HepG2 (cell line): ENCODE measurements around the gene EHD4. TPM values are rescaled to one million over a fixed set of nuclear protein-coding genes. Genes with fewer than 3 reads are reported as not detected.

Source experiments
- ATF4 ChIP-seq, 2 experiments: fragments of 450-650 bp in 1 of 2; sonication (generic) in 1 of 2; formaldehyde crosslinking; IDR thresholded peaks; 2 replicates each; pipeline versions ENCODE4 v1.5.0 to v1.8.0; 2020 to 2022; ENCODE audit warnings: mild to moderate bottlenecking in 1 of 2, missing genetic modification reagents in 1 of 2
- CHD4 ChIP-seq: fragments of 200-600 bp; sonication (generic); IDR thresholded peaks from 2 replicates; pipeline ENCODE4 v1.7.0; 2017; ENCODE audit warnings: mild to moderate bottlenecking, low read length, borderline replicate concordance
- FOXP4 ChIP-seq: sonication (generic); formaldehyde crosslinking; IDR thresholded peaks from 2 replicates; pipeline ENCODE4 v1.4.0; 2020; ENCODE audit warnings: missing genetic modification reagents
- IRF2 ChIP-seq: IDR thresholded peaks from 2 replicates; pipeline ENCODE4 v1.6.1; 2018; ENCODE audit warnings: missing genetic modification reagents, missing compliant biosample characterization
- NFYB ChIP-seq: sonication (generic); formaldehyde crosslinking; IDR thresholded peaks from 2 replicates; pipeline ENCODE4 v1.4.0; 2020; ENCODE audit warnings: missing genetic modification reagents
- NR2F2 ChIP-seq: IDR thresholded peaks from 2 replicates; pipeline ENCODE4 v1.6.1; 2012; ENCODE audit warnings: low read depth, inconsistent platforms, borderline replicate concordance
- PPARG ChIP-seq: conservative IDR thresholded peaks from 2 replicates; pipeline ENCODE4 v1.6.1; 2016; ENCODE audit warnings: missing biosample characterization, missing genetic modification reagents
- RFX3 ChIP-seq: IDR thresholded peaks from 2 replicates; pipeline ENCODE4 v1.6.1; 2016; ENCODE audit warnings: missing biosample characterization, missing genetic modification reagents
- SIX1 ChIP-seq: sonication (generic); formaldehyde crosslinking; IDR thresholded peaks from 2 replicates; pipeline ENCODE4 v1.4.0; 2020; ENCODE audit warnings: missing genetic modification reagents, borderline replicate concordance
- ZFP36 ChIP-seq: fragments of 150-350 bp; IDR thresholded peaks from 2 replicates; pipeline ENCODE4 v1.6.1; 2018; ENCODE audit warnings: borderline replicate concordance, low read length, low read depth; ENCODE audit not compliant: partially characterized antibody
- ZGPAT ChIP-seq: IDR thresholded peaks from 2 replicates; pipeline ENCODE4 v1.6.1; 2016; ENCODE audit warnings: mild to moderate bottlenecking
- ZMYM3 ChIP-seq: sonication (generic); formaldehyde crosslinking; IDR thresholded peaks from 2 replicates; pipeline ENCODE4 v1.5.1; 2020; ENCODE audit warnings: mild to moderate bottlenecking, missing genetic modification reagents
- ZNF276 ChIP-seq: sonication (generic); formaldehyde crosslinking; IDR thresholded peaks from 2 replicates; pipeline ENCODE4 v1.4.0; 2020; ENCODE audit warnings: mild to moderate bottlenecking, low read depth, missing genetic modification reagents
- ZNF496 ChIP-seq: sonication (generic); formaldehyde crosslinking; IDR thresholded peaks from 2 replicates; pipeline ENCODE4 v1.8.1; 2023; ENCODE audit warnings: mild to moderate bottlenecking, moderate library complexity, missing genetic modification reagents; ENCODE audit not compliant: insufficient replicate concordance
- ZNF574 ChIP-seq: sonication (generic); formaldehyde crosslinking; IDR thresholded peaks from 2 replicates; pipeline ENCODE4 v1.4.0; 2020; ENCODE audit warnings: missing genetic modification reagents
- ZNF614 ChIP-seq: IDR thresholded peaks from 2 replicates; pipeline ENCODE4 v1.6.1; 2018; ENCODE audit warnings: missing biosample characterization, missing genetic modification reagents, inconsistent platforms, borderline replicate concordance
- ZNF629 ChIP-seq: sonication (generic); formaldehyde crosslinking; conservative IDR thresholded peaks from 2 replicates; pipeline ENCODE4 v1.5.0; 2020; ENCODE audit warnings: missing genetic modification reagents
- ZNF768 ChIP-seq: sonication (generic); formaldehyde crosslinking; IDR thresholded peaks from 2 replicates; pipeline ENCODE4 v1.4.0; 2020; ENCODE audit warnings: missing genetic modification reagents
- polyA plus RNA-seq, 8 experiments: library from polyadenylated mRNA; depleted of rRNA in 3 of 8; stranded (reverse) in 7 of 8; unstranded in 1 of 8; fragments of >200 nt; fragmentation: Illumina TruSeq in 4 of 8; extraction: Trizol in 4 of 8; gene quantifications; 2 replicates each; pipeline versions ENCODE4 v1.2.1 to v1.2.3, GENCODE V29; 2011 to 2016; ENCODE audit warnings: low read depth in 4 of 8, missing spikeins in 1 of 8, mixed read lengths in 1 of 8; ENCODE audit not compliant: insufficient read depth in 1 of 8
- total RNA-seq, 5 experiments: library from RNA; depleted of rRNA; stranded (reverse); fragments of >200 nt; fragmentation: Illumina TruSeq; extraction: Trizol; gene quantifications; 2 replicates each; pipeline ENCODE4 v1.2.3, GENCODE V29; 2016; ENCODE audit warnings: low read depth in 1 of 5

EHD4 gene
- total and polyA plus RNA-seq, 2 of the 13 experiments (the other 11 are each of a cell fraction or from before 2014, with no cell fraction given), result 3.1 to 4.8 TPM

GRCh38 chr15:41928100-41928499 lies 44.3 kb downstream of the EHD4 start (continued):
- no peak for TF ChIP-seq ZNF496 (CRISPR knock-in tag)
- 0 out of 2 replicates have a peak, but pooled peaks have one; percentile 37 for TF ChIP-seq ZNF614 (CRISPR knock-in tag)
- peak; percentile 65 for TF ChIP-seq ZMYM3 (CRISPR knock-in tag)
- TF ChIP-seq IRF2, result no peak
- TF ChIP-seq NFYB (CRISPR knock-in tag), result no peak
- peak; percentile 97 for TF ChIP-seq ZNF768
- TF ChIP-seq ZNF574, result no peak
- no peak for TF ChIP-seq ZNF276 (CRISPR knock-in tag)
- TF ChIP-seq ZNF629 (CRISPR knock-in tag), result peak; percentile 86
- peak; percentile 85 for TF ChIP-seq NR2F2
- peak; percentile 87 for TF ChIP-seq ZFP36
- peak; percentile 60; the same call in 1 of the 2 replicates for TF ChIP-seq ZGPAT
- peak in 1 of 2 experiments; percentile 22; a peak in 1 of 4 replicates for TF ChIP-seq ATF4 (CRISPR knock-in tag; IDR thresholded peaks at IDR 0.05)
- peak; percentile 74 for TF ChIP-seq PPARG (CRISPR knock-in tag)
- peak; percentile 86 for TF ChIP-seq SIX1
- peak; percentile 43; the same call in 1 of the 2 replicates for TF ChIP-seq CHD4
- peak; percentile 69 for TF ChIP-seq FOXP4 (CRISPR knock-in tag)
- TF ChIP-seq RFX3 (CRISPR knock-in tag), result no peak
